ENCODE results near the gene RFC2. TPM values are rescaled to one million over a fixed set of nuclear protein-coding genes. Genes with fewer than 3 reads are reported as not detected.
A peak's percentile ranks its signal among the peaks of the same experiment; 100 is the strongest.

RFC2 gene
- 64.7 TPM for polyA plus RNA-seq (2012; ENCODE audit: missing spikeins)

DNA sequence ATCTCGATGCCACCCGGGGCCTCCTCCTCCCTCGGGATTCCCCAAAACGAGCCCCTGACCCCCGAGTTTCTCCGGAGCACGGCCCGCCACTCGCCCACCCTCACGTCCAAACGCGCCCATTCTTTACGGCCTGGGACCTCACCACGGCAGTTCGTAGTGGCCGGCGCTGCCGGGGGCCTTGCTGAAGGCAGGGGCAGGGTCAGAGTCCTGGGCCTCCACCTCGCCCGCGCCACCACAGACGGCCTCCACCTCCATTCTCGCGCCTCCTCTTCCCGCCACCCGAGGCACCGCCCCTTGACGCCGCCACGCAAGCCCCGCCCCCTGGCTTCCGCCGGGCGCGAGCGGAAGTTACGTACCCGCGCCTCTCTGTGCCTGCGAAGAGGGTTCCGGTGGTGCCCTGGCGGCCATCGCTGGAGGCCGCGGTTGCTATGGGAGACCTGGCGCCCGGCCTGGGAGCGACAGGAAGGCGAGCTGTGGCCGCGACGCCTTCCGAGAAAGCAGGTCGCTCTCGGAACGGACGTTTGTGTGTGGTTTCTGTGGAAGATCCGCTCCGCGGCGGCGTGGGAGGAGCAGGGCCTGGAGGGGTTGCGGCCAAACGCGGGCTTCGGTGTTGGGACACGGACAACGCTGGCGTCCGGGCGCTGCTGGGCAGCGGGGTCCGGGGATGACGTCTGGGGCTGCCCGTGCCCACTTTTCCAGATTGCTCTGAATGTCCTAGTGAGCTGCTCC is at the start of gene RFC2:
TSS of gene RFC2 (minus strand) at position 271 of the 729 bp plus-strand sequence. CDS start at position 255, 16 bp downstream.
- DNase-seq (ENCODE audit: insufficient read length) (peak; percentile 95), FAIRE-seq (peak; percentile 96)
- TF ChIP-seq TAF1 (IDR thresholded peaks at IDR 0.05; ENCODE audit: borderline replicate concordance, low read depth, low read length): peak; percentile 38; the same call in 1 of the 2 replicates
- peak; percentile 70 for TF ChIP-seq POLR2AphosphoS5 (IDR thresholded peaks at IDR 0.05; ENCODE audit: low read depth, low read length)
- peak; percentile 85 for TF ChIP-seq POLR2A (IDR thresholded peaks at IDR 0.05; ENCODE audit: low read depth, low read length)

GRCh38 chr7:74302745-74303221 is 48.6 kb upstream of the RFC2 start:
- DNase-seq (ENCODE audit: insufficient read length) (no peak), FAIRE-seq (no peak)
- TF ChIP-seq POLR2A (IDR thresholded peaks at IDR 0.05; ENCODE audit: low read depth, low read length): no peak
- TF ChIP-seq TAF1 (IDR thresholded peaks at IDR 0.05; ENCODE audit: borderline replicate concordance, low read depth, low read length): no peak
- no peak for TF ChIP-seq POLR2AphosphoS5 (IDR thresholded peaks at IDR 0.05; ENCODE audit: low read depth, low read length)

GRCh38 chr7:74300926-74301325 is 46.7 kb upstream of the RFC2 start:
- no peak for FAIRE-seq
- no peak for DNase-seq (ENCODE audit: insufficient read length)
- TF ChIP-seq TAF1 (IDR thresholded peaks at IDR 0.05; ENCODE audit: borderline replicate concordance, low read depth, low read length): no peak
- no peak for TF ChIP-seq POLR2A (IDR thresholded peaks at IDR 0.05; ENCODE audit: low read depth, low read length)
- TF ChIP-seq POLR2AphosphoS5 (IDR thresholded peaks at IDR 0.05; ENCODE audit: low read depth, low read length): no peak

GRCh38 chr7:74299401-74299800 is 45.2 kb upstream of the RFC2 start:
- TF ChIP-seq TAF1 (IDR thresholded peaks at IDR 0.05; ENCODE audit: borderline replicate concordance, low read depth, low read length) (no peak), POLR2A (IDR thresholded peaks at IDR 0.05; ENCODE audit: low read depth, low read length) (no peak), POLR2AphosphoS5 (IDR thresholded peaks at IDR 0.05; ENCODE audit: low read depth, low read length) (no peak)
- no peak for DNase-seq (ENCODE audit: insufficient read length)
- no peak for FAIRE-seq

- no peak for TF ChIP-seq TAF1 (IDR thresholded peaks at IDR 0.05; ENCODE audit: borderline replicate concordance, low read depth, low read length)
- no peak for TF ChIP-seq POLR2AphosphoS5 (IDR thresholded peaks at IDR 0.05; ENCODE audit: low read depth, low read length)
- no peak for TF ChIP-seq POLR2A (IDR thresholded peaks at IDR 0.05; ENCODE audit: low read depth, low read length)
- no peak for FAIRE-seq
- no peak for DNase-seq (ENCODE audit: insufficient read length)
These were observed 43.5 kb upstream of the RFC2 start for GRCh38 chr7:74297516-74298233.

DNA sequence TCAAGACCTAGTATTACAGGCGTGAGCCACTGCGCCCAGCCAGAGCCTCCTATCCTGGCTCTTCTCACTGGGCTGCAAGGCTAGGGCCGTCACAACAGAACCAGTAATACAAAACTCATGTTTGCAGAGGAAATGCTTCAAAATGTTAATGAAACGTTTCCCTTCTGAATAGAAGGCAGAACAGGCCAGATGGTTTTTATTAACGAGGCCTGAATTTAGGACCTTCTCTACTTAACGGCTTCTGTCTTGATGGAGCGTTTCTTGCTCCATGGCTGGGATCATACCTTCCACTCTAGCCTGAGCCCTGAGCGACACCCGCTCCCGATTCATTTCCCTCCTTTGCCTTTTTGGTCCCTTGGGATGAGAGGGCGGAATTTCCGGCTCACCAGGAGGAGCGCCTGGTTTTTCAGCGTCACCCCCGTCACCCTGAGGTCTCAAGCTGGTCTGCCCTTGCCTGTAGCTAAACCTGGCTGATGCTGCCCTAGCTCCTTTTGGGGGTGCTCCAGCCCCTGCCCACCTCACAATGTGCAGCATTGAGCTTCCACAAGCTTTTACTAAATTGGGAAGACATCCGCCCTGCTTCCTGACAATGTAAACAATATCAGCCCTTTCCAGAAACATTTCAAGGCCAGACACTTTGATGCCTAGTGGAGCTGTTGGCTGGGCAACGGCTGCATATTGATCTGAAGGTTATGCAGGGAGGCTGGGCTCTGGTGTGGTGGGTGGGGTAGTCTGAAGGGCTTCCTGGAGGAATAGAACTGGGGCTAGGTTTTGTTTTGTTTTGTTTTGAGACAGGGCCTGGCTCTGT is 40.2 kb upstream of the RFC2 start:
- FAIRE-seq: no peak
- no peak for TF ChIP-seq POLR2AphosphoS5 (IDR thresholded peaks at IDR 0.05; ENCODE audit: low read depth, low read length)
- TF ChIP-seq POLR2A (IDR thresholded peaks at IDR 0.05; ENCODE audit: low read depth, low read length): no peak
- no peak for TF ChIP-seq TAF1 (IDR thresholded peaks at IDR 0.05; ENCODE audit: borderline replicate concordance, low read depth, low read length)
- no peak for DNase-seq (ENCODE audit: insufficient read length)

GRCh38 chr7:74293577-74293908 is 39.3 kb upstream of the RFC2 start:
- no peak for FAIRE-seq
- no peak for TF ChIP-seq POLR2A (IDR thresholded peaks at IDR 0.05; ENCODE audit: low read depth, low read length)
- no peak for TF ChIP-seq POLR2AphosphoS5 (IDR thresholded peaks at IDR 0.05; ENCODE audit: low read depth, low read length)

DNA sequence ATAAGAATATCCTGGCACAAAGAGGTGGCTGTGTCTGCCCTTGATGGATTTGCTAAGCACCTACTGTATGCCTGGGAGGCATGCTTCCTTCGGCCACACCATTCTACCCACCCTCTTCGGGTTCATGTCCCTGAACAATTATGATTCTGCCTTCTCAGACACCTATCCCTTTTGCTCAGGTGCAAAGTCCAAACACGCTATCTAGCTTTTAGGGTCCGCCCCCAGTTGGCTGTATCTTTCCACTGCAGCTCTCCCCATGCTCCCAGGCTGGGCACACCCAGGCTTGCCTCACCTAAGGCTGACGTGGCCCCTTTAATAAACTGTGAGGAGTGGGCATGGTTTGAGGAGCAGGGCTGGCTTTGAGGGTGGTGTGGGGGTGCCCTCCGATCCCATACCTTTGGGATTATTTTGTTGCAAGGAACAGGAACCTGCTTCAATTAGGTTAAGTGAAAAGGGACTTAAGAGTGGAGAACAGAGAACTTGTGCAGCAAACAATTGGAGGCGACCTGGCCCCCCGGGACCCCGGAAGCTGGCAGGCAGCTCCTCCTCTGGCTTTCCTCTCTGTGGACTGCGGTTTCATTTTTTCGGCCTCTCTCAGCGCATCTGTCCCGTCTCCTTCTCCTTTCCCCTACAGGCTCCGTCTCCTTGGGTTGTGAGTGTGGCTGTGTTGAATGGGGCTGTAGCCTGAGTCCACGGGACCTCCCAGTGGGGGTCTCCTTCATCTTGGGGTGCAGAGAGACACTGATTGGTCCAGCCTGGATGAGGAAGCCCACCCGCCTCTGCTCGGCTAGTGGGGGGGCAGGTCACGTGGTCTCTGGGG is 38.8 kb upstream of the RFC2 start:
- DNase-seq (ENCODE audit: insufficient read length) (no peak), FAIRE-seq (no peak)
- no peak for TF ChIP-seq POLR2A (IDR thresholded peaks at IDR 0.05; ENCODE audit: low read depth, low read length)
- TF ChIP-seq TAF1 (IDR thresholded peaks at IDR 0.05; ENCODE audit: borderline replicate concordance, low read depth, low read length): no peak
- no peak for TF ChIP-seq POLR2AphosphoS5 (IDR thresholded peaks at IDR 0.05; ENCODE audit: low read depth, low read length)

More at GRCh38 chr7:74293577-74293908, 39.3 kb upstream of the RFC2 start:
- DNase-seq (ENCODE audit: insufficient read length): no peak

DNA sequence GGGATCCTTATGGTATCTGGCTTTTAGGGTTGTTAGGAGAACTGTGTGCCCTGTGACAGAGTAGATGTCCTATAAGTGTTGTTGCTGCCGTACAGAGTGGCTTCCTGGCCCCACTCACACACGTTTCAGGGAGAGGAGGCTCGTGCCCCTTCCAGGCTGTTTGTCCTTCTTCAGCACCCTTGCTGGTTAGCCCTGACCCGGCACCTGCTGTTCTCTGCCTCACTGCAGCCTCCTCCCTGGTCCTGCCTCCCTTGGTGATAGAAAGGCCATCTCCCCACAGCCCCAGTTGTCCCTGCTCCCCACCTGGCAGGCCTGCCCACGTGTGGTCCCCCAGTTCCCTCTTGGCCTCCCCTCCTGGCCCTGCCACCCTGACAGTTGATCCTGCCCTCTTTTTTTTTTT is 37.3 kb upstream of the RFC2 start:
- no peak for DNase-seq (ENCODE audit: insufficient read length)
- FAIRE-seq: peak; percentile 70
- TF ChIP-seq POLR2AphosphoS5 (IDR thresholded peaks at IDR 0.05; ENCODE audit: low read depth, low read length) (no peak), POLR2A (IDR thresholded peaks at IDR 0.05; ENCODE audit: low read depth, low read length) (no peak), TAF1 (IDR thresholded peaks at IDR 0.05; ENCODE audit: borderline replicate concordance, low read depth, low read length) (no peak)

GRCh38 chr7:74290981-74291441 is 36.8 kb upstream of the RFC2 start:
- no peak for TF ChIP-seq POLR2AphosphoS5 (IDR thresholded peaks at IDR 0.05; ENCODE audit: low read depth, low read length)
- no peak for FAIRE-seq
- no peak for DNase-seq (ENCODE audit: insufficient read length)
